ENCODE measurements around the gene METTL27.
"Not testable (repeated sequence)": the region's sequence is repeated elsewhere in the genome, so short reads cannot be mapped to it uniquely, and the experiment has no call there.

The METTL27 gene

GRCh38 chr7:73838642-73839041 is 3.7 kb downstream of the METTL27 start:
- no peak for DNase-seq

DNA sequence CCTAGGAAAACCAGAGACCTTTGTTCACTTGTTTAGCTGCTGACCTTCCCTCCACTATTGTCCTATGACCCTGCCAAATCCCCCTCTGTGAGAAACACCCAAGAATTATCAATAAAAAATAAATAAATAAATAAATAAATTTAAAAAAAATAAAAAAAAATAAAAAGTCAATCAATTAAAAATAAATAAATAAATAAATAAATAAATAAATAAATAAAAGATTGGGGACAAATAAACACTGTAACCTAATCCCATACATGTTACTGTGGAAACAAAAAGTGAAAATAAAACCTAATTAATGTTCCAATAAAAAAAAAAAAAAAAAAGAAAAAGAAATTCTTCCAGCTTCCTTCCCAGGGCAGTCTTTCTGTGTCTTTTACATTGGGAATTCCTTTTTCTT is 5.1 kb downstream of the METTL27 start:
- not testable (repeated sequence) for DNase-seq

GRCh38 chr7:73834626-73835191 is 7.6 kb downstream of the METTL27 start:
- no peak for DNase-seq

DNA sequence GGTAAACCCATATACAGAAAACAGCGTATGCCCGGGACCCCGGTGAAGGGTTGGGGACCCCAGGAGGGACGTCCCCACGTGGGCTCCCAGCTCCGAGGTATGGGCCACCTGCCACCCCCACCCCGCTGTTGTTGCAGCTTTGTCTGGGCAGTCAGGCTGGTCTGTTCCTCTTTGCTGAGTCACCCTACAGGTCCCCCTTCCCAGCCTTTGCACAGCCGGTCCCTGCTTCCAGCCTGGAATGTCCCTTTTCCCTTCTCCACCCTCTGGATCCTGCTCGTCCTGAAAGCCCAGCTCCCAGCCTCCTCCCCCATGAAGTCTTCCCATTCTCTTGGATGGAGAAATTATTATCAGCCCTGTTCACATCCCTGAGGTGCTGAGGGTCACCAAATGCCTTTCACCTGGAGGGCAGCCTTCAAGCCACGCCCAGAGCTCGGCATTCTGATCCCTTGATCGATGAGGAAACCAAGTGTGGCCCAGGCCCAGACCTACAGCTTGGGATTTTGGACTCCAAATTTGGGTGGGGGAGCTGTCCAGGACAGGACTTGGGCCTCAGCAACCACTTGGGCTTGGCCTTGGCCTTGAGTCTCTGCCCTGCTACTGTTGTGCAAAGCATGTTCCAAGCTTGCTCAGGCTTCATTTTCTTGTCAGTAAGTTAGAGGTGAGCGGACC is 8.9 kb downstream of the METTL27 start:
- no peak for DNase-seq

DNA sequence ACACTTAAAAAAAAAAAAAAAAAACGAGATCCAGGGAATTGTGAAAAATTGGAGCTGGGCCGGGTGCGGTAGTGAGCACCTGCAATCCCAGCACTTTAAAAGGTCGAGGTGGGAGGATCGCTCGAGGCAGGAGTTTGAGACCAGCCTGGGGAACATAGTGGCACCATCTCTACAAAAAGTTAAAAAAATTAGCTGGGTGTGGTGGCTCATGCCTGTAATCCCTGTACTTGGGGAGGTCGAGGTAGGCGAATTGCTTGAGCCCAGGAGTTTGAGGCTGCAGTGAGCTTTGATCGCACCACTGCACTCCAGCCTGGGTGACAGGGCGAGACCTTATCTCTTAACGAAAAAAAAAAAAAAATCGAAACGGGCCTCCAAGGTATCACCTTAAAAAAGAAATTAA is 9.5 kb downstream of the METTL27 start:
- DNase-seq: no peak

GRCh38 chr7:73831834-73832651 is 10.3 kb downstream of the METTL27 start:
- no peak for DNase-seq

GRCh38 chr7:73831584-73831833 is 10.8 kb downstream of the METTL27 start:
- no peak for DNase-seq

GRCh38 chr7:73830681-73831583 is 11.4 kb downstream of the METTL27 start, which contains the start of gene CLDN4:
CLDN4 (plus strand) TSS chr7:73830996; CDS start chr7:73831202, 206 bp downstream.
- DNase-seq: no peak

- no peak for DNase-seq
Observed at GRCh38 chr7:73829921-73830680, 12.2 kb downstream of the METTL27 start.

DNA sequence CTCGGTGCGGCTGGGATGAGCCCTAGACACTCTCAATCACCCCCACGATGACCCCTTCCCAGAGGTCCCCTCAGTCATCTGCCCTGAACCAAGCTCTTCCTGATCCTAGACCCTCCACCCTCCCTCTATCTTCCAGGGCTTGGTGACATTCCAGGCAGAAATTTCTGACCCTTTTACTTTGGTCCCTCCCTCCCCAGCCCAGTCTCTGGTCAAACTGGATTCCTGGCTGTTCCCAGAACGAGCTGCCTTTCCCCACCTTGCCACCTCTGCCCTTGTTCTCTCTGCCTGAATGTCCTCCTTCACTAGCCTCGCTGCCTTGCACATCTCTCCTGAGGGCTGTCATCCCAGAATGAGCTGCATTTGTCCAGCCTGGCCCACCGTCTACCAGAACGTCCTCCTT is 12.8 kb downstream of the METTL27 start:
- no peak for DNase-seq

DNA sequence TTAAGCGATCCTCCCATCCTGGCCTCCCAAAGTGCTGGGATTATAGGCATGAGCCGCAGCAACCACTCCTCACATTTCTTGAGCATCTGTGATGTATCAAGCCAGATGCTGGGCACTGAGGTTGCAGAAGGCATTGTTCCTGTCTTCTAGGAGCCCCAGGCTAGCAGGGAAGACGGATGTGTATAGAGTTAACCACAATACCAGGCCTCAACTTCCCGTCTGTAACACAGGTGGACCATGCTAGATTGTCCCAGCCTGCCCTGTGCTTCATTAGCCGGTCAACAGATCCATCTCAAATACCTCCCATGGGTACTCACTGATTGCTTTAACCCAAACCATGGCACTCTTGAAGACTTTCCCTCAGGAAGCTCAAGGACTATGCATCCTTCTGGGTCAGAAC is 13.3 kb downstream of the METTL27 start:
- no peak for DNase-seq

- peak; percentile 32 to 80 for DNase-seq
Observed at GRCh38 chr7:73828107-73828803, 14.1 kb downstream of the METTL27 start.

GRCh38 chr7:73827567-73828106 is 14.7 kb downstream of the METTL27 start:
- DNase-seq: peak in 1 of 2 experiments; percentile 57

GRCh38 chr7:73824986-73825385 is 17.3 kb downstream of the METTL27 start:
- no peak for DNase-seq

- DNase-seq: no peak
Observed at GRCh38 chr7:73823873-73824592, 18.3 kb downstream of the METTL27 start.

- no peak for DNase-seq
Observed at GRCh38 chr7:73823257-73823656, 19.1 kb downstream of the METTL27 start.

- peak; percentile 90 to 91 for DNase-seq
Observed at GRCh38 chr7:73822319-73823173, 19.8 kb downstream of the METTL27 start.

DNA sequence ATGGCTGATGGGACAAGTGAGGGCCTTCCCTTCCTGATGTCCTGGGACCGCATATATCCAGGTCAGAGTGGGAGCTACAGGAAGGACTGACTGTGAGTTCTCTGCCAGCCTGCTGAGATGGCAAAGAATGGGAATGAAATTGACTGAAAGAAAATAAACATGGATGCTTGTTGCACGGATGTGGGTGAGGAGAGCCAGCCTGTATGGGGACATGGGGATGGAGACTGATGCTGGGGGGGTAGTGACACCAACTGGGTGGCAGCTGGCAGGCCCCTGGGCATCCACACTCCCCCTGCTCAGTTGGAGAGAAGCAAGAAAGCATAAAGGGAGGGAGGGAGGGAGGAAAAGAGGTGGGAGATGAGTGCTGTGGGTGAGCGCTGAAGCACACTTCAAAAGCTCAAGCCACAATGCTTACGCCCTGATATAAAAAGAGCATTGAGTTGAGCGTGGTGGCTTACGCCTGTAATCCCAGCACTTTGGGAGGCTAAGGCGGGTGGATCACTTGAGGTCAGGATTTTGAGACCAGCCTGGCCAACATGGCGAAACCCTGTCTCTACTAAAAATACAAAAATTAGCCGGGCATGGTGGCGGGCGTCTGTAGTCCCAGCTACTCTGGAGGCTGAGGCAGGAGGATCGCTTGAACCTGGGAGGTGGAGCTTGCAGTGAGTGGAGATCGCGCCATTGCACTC is 20.6 kb downstream of the METTL27 start:
- DNase-seq: not testable (repeated sequence)

GRCh38 chr7:73820013-73820412 is 22.3 kb downstream of the METTL27 start:
- no peak for DNase-seq

Measured in SW 1271 (cell line).